Tibial nerve (tissue), 4 donors: Measurements from ENCODE around the gene MYG1.

Experiments used
- CTCF ChIP-seq, 5 experiments: fragments of 200-600 bp in 3 of 5; fragments of 450-650 bp in 2 of 5; sonication (generic) in 3 of 5; IDR thresholded peaks; one replicate each; pipeline ENCODE4 v1.5.1; 2016 to 2019; ENCODE audit warnings: antibody characterized with exemption in 5 of 5, mild to moderate bottlenecking in 3 of 5, moderate library complexity in 2 of 5
- EP300 ChIP-seq, 2 donors: sonication (generic); formaldehyde crosslinking; IDR thresholded peaks; one replicate each; pipeline ENCODE4 v1.6.1; 2017; ENCODE audit warnings: antibody characterized with exemption in 2 of 2, mild to moderate bottlenecking in 1 of 2
- POLR2A ChIP-seq, 2 donors: fragments of 450-650 bp; IDR thresholded peaks; one replicate each; pipeline ENCODE4 v1.6.1; 2017; ENCODE audit warnings: antibody characterized with exemption in 2 of 2, mild to moderate bottlenecking in 2 of 2, moderate library complexity in 2 of 2

GRCh38 chr12:53279888-53280498, 19.5 kb upstream of the MYG1 start:
- TF ChIP-seq CTCF (IDR thresholded peaks at IDR 0.05), result no peak
- TF ChIP-seq POLR2A (IDR thresholded peaks at IDR 0.05), result no peak
- no peak for TF ChIP-seq EP300 (IDR thresholded peaks at IDR 0.05)
